H1 (cell line): ENCODE measurements around the gene RIMS1.

Source experiments
- CHD2 ChIP-seq: IDR thresholded peaks from 2 replicates; pipeline ENCODE4 v1.6.1; 2012; ENCODE audit warnings: low read length, improper control_type of control experiment
- EZH2 ChIP-seq: fragments of 200-600 bp; sonication (generic); IDR thresholded peaks from 2 replicates; pipeline ENCODE4 v1.7.1; 2012; ENCODE audit warnings: low read depth, mild to moderate bottlenecking, moderate library complexity, low read length, inconsistent platforms; ENCODE audit not compliant: severe bottlenecking
- KDM1A ChIP-seq: fragments of 200-600, 300-600 bp; sonication (generic); IDR thresholded peaks from 2 replicates; pipeline ENCODE4 v1.7.1; 2016; ENCODE audit warnings: mild to moderate bottlenecking, low read length, borderline replicate concordance
- POLR2A ChIP-seq, 2 experiments: IDR thresholded peaks; 1 replicate in 1 of 2; 2 replicates in 1 of 2; pipeline ENCODE4 v1.6.1; 2011; ENCODE audit warnings: low read depth in 2 of 2, low read length in 2 of 2, mild to moderate bottlenecking in 2 of 2; ENCODE audit errors: control extremely low read depth in 1 of 2
- SP1 ChIP-seq: IDR thresholded peaks from 2 replicates; pipeline ENCODE4 v1.6.1; 2011; ENCODE audit warnings: low read depth, low read length
- TF ChIP-seq, protein P1 (sequence below), 3 experiments: IDR thresholded peaks; 1 replicate in 2 of 3; 2 replicates in 1 of 3; pipeline versions ENCODE4 v1.5.1 to v1.6.1; 2011; ENCODE audit warnings: low read length in 3 of 3, mild to moderate bottlenecking in 3 of 3, inconsistent platforms in 2 of 3, low read depth in 1 of 3, moderate library complexity in 1 of 3; ENCODE audit not compliant: insufficient read depth in 1 of 3; ENCODE audit errors: control extremely low read depth in 1 of 3

DNA sequence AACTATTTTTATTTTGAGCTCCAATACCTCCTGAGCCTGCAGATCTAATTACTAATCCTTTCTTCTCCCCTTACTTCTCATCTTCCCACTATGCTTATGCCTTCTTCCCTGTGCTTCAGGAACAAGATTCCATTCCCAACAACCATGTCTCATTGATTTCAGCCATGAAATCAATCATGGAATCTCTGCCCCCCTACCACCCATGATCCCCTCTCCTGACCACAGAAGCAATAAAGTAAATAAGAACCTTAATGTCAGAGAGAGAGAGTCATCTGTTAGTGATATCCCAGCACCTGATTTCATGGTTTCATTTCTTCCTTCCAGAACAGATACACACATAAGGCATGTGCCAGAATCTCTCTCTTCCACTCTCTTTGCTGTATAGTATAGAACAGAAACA is 395.9 kb downstream of the RIMS1 start:
- TF ChIP-seq SP1, result no peak
- TF ChIP-seq, protein P1, sequence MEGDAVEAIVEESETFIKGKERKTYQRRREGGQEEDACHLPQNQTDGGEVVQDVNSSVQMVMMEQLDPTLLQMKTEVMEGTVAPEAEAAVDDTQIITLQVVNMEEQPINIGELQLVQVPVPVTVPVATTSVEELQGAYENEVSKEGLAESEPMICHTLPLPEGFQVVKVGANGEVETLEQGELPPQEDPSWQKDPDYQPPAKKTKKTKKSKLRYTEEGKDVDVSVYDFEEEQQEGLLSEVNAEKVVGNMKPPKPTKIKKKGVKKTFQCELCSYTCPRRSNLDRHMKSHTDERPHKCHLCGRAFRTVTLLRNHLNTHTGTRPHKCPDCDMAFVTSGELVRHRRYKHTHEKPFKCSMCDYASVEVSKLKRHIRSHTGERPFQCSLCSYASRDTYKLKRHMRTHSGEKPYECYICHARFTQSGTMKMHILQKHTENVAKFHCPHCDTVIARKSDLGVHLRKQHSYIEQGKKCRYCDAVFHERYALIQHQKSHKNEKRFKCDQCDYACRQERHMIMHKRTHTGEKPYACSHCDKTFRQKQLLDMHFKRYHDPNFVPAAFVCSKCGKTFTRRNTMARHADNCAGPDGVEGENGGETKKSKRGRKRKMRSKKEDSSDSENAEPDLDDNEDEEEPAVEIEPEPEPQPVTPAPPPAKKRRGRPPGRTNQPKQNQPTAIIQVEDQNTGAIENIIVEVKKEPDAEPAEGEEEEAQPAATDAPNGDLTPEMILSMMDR (IDR thresholded peaks at IDR 0.05; ENCODE audit: control extremely low read depth in 1 of 3, insufficient read depth in 1 of 3, low read depth in 1 of 3, low read length in 3 of 3), result no peak
- no peak for TF ChIP-seq EZH2
- TF ChIP-seq CHD2, result no peak
- TF ChIP-seq POLR2A (IDR thresholded peaks at IDR 0.05; ENCODE audit: control extremely low read depth in 1 of 2, low read depth in 2 of 2, low read length in 2 of 2), result no peak
- TF ChIP-seq KDM1A, result no peak
